DOHH2 (cell line): ENCODE measurements around the gene PALLD.

Experiments used
- H3F3A ChIP-seq: fragments of 200-600 bp; sonication (generic), shearing (Covaris generic); 2 replicates; pipeline ENCODE4 v1.6.0; 2016; ENCODE audit warnings: antibody characterized with exemption, mild to moderate bottlenecking; ENCODE audit not compliant: control insufficient read depth, insufficient read depth
- H3K27ac ChIP-seq: fragments of 200-600 bp; sonication (generic); 2 replicates; pipeline ENCODE4 v1.5.1; 2014; ENCODE audit warnings: low read depth, mild to moderate bottlenecking, low read length, moderate library complexity
- H3K27me3 ChIP-seq: fragments of 200-600 bp; sonication (generic); 2 replicates; pipeline ENCODE4 v1.6.1; 2014; ENCODE audit warnings: mild to moderate bottlenecking, low read length, mixed read lengths; ENCODE audit not compliant: control insufficient read depth
- H3K36me3 ChIP-seq: fragments of 200-600 bp; sonication (generic); 2 replicates; pipeline ENCODE4 v1.6.1; 2014; ENCODE audit warnings: mild to moderate bottlenecking, low read length, moderate library complexity, mixed read lengths; ENCODE audit not compliant: control insufficient read depth
- H3K4me1 ChIP-seq: fragments of 200-600 bp; sonication (generic); 2 replicates; pipeline ENCODE4 v1.6.1; 2014; ENCODE audit warnings: mild to moderate bottlenecking, low read length, mixed read lengths; ENCODE audit not compliant: control insufficient read depth
- H3K4me2 ChIP-seq: fragments of 200-600 bp; sonication (generic); 2 replicates; pipeline ENCODE4 v1.6.0; 2014; ENCODE audit warnings: mild to moderate bottlenecking, low read length, moderate library complexity
- H3K4me3 ChIP-seq: fragments of 200-600 bp; sonication (generic); 2 replicates; pipeline ENCODE4 v1.5.1; 2014; ENCODE audit warnings: mild to moderate bottlenecking, low read length, mixed read lengths
- H3K79me2 ChIP-seq: fragments of 200-600 bp; sonication (generic); 2 replicates; pipeline ENCODE4 v1.6.1; 2014; ENCODE audit warnings: mild to moderate bottlenecking, low read length, mixed read lengths; ENCODE audit not compliant: control insufficient read depth
- H3K9me2 ChIP-seq: fragments of 200-600 bp; sonication (generic); replicated peaks from 2 replicates; pipeline ENCODE4 v1.6.1; 2014; ENCODE audit warnings: mild to moderate bottlenecking, low read length, mixed read lengths; ENCODE audit not compliant: control insufficient read depth
- H3K9me3 ChIP-seq: fragments of 200-600 bp; sonication (generic); 2 replicates; pipeline ENCODE4 v1.6.1; 2014; ENCODE audit warnings: antibody characterized with exemption, low read length, mixed read lengths; ENCODE audit not compliant: control insufficient read depth, insufficient read depth
- H4K20me1 ChIP-seq: fragments of 200-600 bp; sonication (generic); 2 replicates; pipeline ENCODE4 v1.6.0; 2014; ENCODE audit warnings: low read depth, mild to moderate bottlenecking, antibody characterized with exemption, low read length, moderate library complexity; ENCODE audit not compliant: control insufficient read depth, insufficient read depth
- CTCF ChIP-seq: fragments of 200-600 bp; sonication (generic); IDR thresholded peaks from one replicate; pipeline ENCODE4 v1.5.1; 2014; ENCODE audit warnings: antibody characterized with exemption, mild to moderate bottlenecking, low read depth, low read length; ENCODE audit not compliant: poor library complexity, severe bottlenecking
- EZH2phosphoT487 ChIP-seq: fragments of 200-600 bp; sonication (generic); IDR thresholded peaks from 2 replicates; pipeline ENCODE4 v1.6.1; 2017; ENCODE audit warnings: borderline replicate concordance, mild to moderate bottlenecking, antibody characterized with exemption, low read length, moderate library complexity, mixed read lengths

PALLD gene

GRCh38 chr4:168658751-168659150 is 161.9 kb downstream of the PALLD start:
- no peak overlapping the region for H3K27ac ChIP-seq
- H3K4me3 ChIP-seq: no peak overlapping the region
- H3K9me2 ChIP-seq: no peaks in the 10 kb centered on the region
- H3K9me3 ChIP-seq: no peaks in the 10 kb centered on the region
- H3F3A ChIP-seq: no peaks in the 10 kb centered on the region
- no peak overlapping the region for H3K4me2 ChIP-seq
- TF ChIP-seq EZH2phosphoT487 (no peak), CTCF (no peak)
- no peaks in the 10 kb centered on the region for H3K4me1 ChIP-seq
- H3K36me3 ChIP-seq: no peaks in the 10 kb centered on the region
- no peaks in the 10 kb centered on the region for H3K79me2 ChIP-seq
- H4K20me1 ChIP-seq: no peaks in the 10 kb centered on the region
- no peaks in the 10 kb centered on the region for H3K27me3 ChIP-seq

- Histone ChIP-seq H3K36me3 (no peaks in the 10 kb centered on the region), H3K4me1 (no peaks in the 10 kb centered on the region), H3K4me3 (no peak overlapping the region), H3K27ac (no peak overlapping the region), H3K79me2 (no peaks in the 10 kb centered on the region), H3K9me2 (no peaks in the 10 kb centered on the region), H3F3A (no peaks in the 10 kb centered on the region), H3K9me3 (no peaks in the 10 kb centered on the region), H3K4me2 (no peak overlapping the region), H4K20me1 (no peaks in the 10 kb centered on the region), H3K27me3 (no peaks in the 10 kb centered on the region)
- TF ChIP-seq CTCF (no peak), EZH2phosphoT487 (no peak)
These were observed 163.1 kb downstream of the PALLD start for GRCh38 chr4:168659741-168660465.

- Histone ChIP-seq H3K36me3 (no peaks in the 10 kb centered on the region), H3K79me2 (no peaks in the 10 kb centered on the region), H3F3A (no peaks in the 10 kb centered on the region), H3K9me3 (no peaks in the 10 kb centered on the region), H3K4me3 (no peak overlapping the region), H3K27me3 (no peaks in the 10 kb centered on the region), H3K4me2 (no peak overlapping the region), H3K27ac (no peak overlapping the region), H4K20me1 (no peaks in the 10 kb centered on the region), H3K9me2 (no peaks in the 10 kb centered on the region), H3K4me1 (no peaks in the 10 kb centered on the region)
- TF ChIP-seq CTCF: no peak
- no peak for TF ChIP-seq EZH2phosphoT487
These were observed 165.6 kb downstream of the PALLD start for GRCh38 chr4:168662297-168662984.
